Ovary (tissue), 9 donors: Measurements from ENCODE around the gene PRPF8. TPM values are rescaled to one million over a fixed set of nuclear protein-coding genes. Genes with fewer than 3 reads are reported as not detected.
A peak's percentile ranks its signal among the peaks of the same experiment; 100 is the strongest.

Source experiments
- DNase-seq, 5 donors: peaks; one replicate each; pipeline ENCODE4 v3.0.0-alpha.2; 2019 to 2020
- H3K27ac ChIP-seq, 2 donors: fragments of 200-600 bp; one replicate each; pipeline versions ENCODE4 v1.5.1 to v1.8.0; 2019 to 2022
- H3K27me3 ChIP-seq: fragments of 200-600 bp; one replicate; pipeline ENCODE4 v1.8.0; 2022
- H3K36me3 ChIP-seq: fragments of 200-600 bp; sonication (generic); one replicate; pipeline ENCODE4 v1.5.1; 2019
- H3K4me1 ChIP-seq: one replicate; pipeline ENCODE4 v1.8.1; 2013; ENCODE audit warnings: mild to moderate bottlenecking, moderate library complexity; ENCODE audit not compliant: insufficient read depth
- H3K4me3 ChIP-seq: fragments of 200-600 bp; sonication (generic); one replicate; pipeline ENCODE4 v1.5.1; 2017
- H3K9me3 ChIP-seq, 2 donors: fragments of 200-600 bp in 1 of 2; sonication (generic) in 1 of 2; one replicate each; pipeline versions ENCODE4 v1.5.1 to v1.8.1; 2013 to 2019; ENCODE audit warnings: mild to moderate bottlenecking in 1 of 2, moderate library complexity in 1 of 2
- CTCF ChIP-seq, 3 donors: fragments of 450-650 bp in 2 of 3; fragments of 200-600 bp in 1 of 3; IDR thresholded peaks; one replicate each; pipeline versions ENCODE4 v1.5.1 to v1.8.0; 2016 to 2022; ENCODE audit warnings: antibody characterized with exemption in 3 of 3, mild to moderate bottlenecking in 1 of 3
- EP300 ChIP-seq: sonication (generic); formaldehyde crosslinking; IDR thresholded peaks from one replicate; pipeline ENCODE4 v1.6.1; 2017; ENCODE audit warnings: antibody characterized with exemption
- POLR2A ChIP-seq: fragments of 450-650 bp; IDR thresholded peaks from one replicate; pipeline ENCODE4 v1.6.1; 2017; ENCODE audit warnings: antibody characterized with exemption, mild to moderate bottlenecking, moderate library complexity
- WGBS, 3 donors: extraction: QIAGEN DNeasy Blood & Tissue Kit in 1 of 3; methylation state at CpG; one replicate each; pipeline versions ENCODE4 v1.1.5 to v1.1.7; 2013 to 2017; 5-methylcytosine and 5-hydroxymethylcytosine counted together
- intact Hi-C, 4 donors: fragments of 100-400 bp; cut with DNase I; formaldehyde crosslinking; loops; one replicate each; pipeline versions ENCODE4 v1.11.0 to v1.15.1; 2022 to 2023
- polyA plus RNA-seq, 2 donors: library from polyadenylated mRNA; stranded (reverse); fragments of 200-250 nt in 1 of 2; fragments of 350-450 nt in 1 of 2; fragmentation: Illumina TruSeq in 1 of 2; extraction: RNeasy Lipid Tissue Mini Kit (QIAGEN cat#74804) in 1 of 2; gene quantifications; one replicate each; pipeline ENCODE4 v1.2.3, GENCODE V29; 2013 to 2014
- total RNA-seq, 7 donors: library from RNA; depleted of rRNA in 2 of 7; stranded (reverse); fragments of >200 nt in 2 of 7; fragmentation: NEBNext Ultra II Directional in 3 of 7; extraction: Animal tissue kit (Norgen Biotek cat#: 25700) in 3 of 7; gene quantifications; one replicate each; pipeline versions ENCODE4 v1.1.0 to v1.2.4, GENCODE V29; 2016 to 2023
- donor health status: DM: no; HTN: no; CAD: no; lungs with moderate emphysema.
- donor health status: DM: no; HTN: no; CAD: no.
- donor health status: Bipolar disorder and iron deficiency.
- donor health status: DM: yes; HTN: yes; CAD: no.
- donor health status: DM: no; HTN: no; CAD: no.
- donor health status: DM: yes; HTN: yes; CAD: no.

Gene PRPF8
- total and polyA plus RNA-seq, 9 donors, result 146 to 379 (median 276) TPM

GRCh38 chr17:1727258-1727789 lies 42.7 kb upstream of the PRPF8 start:
- WGBS, 3 donors, result 92 to 93% (median 93%) methylated on average over 21 of the region's 21 CpGs
- DNase-seq, result peak in 3 of 5 donors; percentile 16 to 38 (median 34)
- Histone ChIP-seq H3K27ac (no peak overlapping the region), H3K36me3 (no peaks in the 10 kb centered on the region), H3K27me3 (no peaks in the 10 kb centered on the region), H3K4me1 (peaks cover 21% of the 10 kb centered on the region), H3K4me3 (no peak overlapping the region), H3K9me3 (no peaks in the 10 kb centered on the region)
- TF ChIP-seq POLR2A, result no peak
- TF ChIP-seq EP300, result no peak
- TF ChIP-seq CTCF (IDR thresholded peaks at IDR 0.05), result no peak
- intact Hi-C loops, result loop anchor here in 2 of 4 donors (5.0 kb wide), 1 partner anchor 35 kb away; the partner anchor contains the start of gene SERPINF1 (in 2 of the 2)

- 66 to 68% (median 66%) methylated on average over 18 of the region's 18 CpGs for WGBS, 3 donors
- no peak for TF ChIP-seq CTCF (IDR thresholded peaks at IDR 0.05)
- TF ChIP-seq EP300, result no peak
- intact Hi-C loops, result loop anchor here in 2 of 4 donors (5.0 kb wide), 1 partner anchor 36 kb away; the partner anchor contains the start of gene SERPINF1 (in 2 of the 2)
- H3K4me1 ChIP-seq, result peaks cover 21% of the 10 kb centered on the region
- no peak overlapping the region for H3K27ac ChIP-seq
- no peaks in the 10 kb centered on the region for H3K36me3 ChIP-seq
- no peaks in the 10 kb centered on the region for H3K9me3 ChIP-seq
- no peak overlapping the region for H3K4me3 ChIP-seq
- peak in 4 of 5 donors; percentile 10 to 42 (median 33) for DNase-seq
- no peaks in the 10 kb centered on the region for H3K27me3 ChIP-seq
Observed at GRCh38 chr17:1726626-1727257, 42.1 kb upstream of the PRPF8 start.

DNA sequence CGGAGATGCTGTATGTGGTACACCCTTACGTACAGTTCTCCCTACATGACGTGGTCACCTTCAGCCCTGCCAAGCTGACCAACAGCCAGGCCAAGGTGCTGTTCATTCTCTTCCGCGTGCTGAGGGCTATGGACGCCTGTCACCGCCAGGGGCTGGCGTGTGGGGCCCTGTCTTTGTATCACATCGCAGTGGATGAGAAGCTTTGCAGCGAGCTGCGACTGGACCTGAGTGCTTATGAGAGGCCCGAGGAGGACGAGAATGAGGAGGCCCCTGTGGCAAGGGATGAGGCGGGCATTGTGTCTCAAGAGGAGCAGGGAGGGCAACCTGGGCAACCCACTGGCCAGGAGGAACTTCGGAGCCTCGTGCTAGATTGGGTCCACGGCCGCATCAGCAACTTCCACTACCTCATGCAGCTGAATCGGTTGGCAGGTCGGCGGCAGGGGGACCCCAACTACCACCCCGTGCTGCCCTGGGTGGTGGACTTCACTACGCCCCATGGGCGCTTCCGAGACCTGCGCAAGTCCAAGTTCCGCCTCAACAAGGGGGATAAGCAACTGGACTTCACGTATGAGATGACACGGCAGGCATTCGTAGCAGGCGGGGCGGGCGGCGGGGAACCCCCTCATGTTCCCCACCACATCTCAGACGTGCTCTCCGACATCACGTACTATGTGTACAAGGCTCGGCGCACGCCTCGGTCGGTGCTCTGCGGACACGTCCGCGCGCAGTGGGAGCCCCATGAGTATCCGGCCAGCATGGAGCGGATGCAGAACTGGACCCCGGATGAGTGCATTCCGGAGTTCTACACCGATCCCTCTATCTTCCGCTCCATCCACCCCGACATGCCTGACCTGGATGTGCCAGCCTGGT lies 41.2 kb upstream of the PRPF8 start:
- Histone ChIP-seq H3K36me3 (no peaks in the 10 kb centered on the region), H3K4me1 (peaks cover 17% of the 10 kb centered on the region), H3K27ac (no peak overlapping the region), H3K9me3 (no peaks in the 10 kb centered on the region), H3K4me3 (no peak overlapping the region), H3K27me3 (no peaks in the 10 kb centered on the region)
- intact Hi-C loops, result loop anchor here in 2 of 4 donors (5.0 kb wide), 1 partner anchor 36 kb away; the partner anchor contains the start of gene SERPINF1 (in 2 of the 2)
- peak; percentile 18 to 48 (median 35) for DNase-seq
- TF ChIP-seq POLR2A, result no peak
- TF ChIP-seq EP300, result no peak
- no peak for TF ChIP-seq CTCF (IDR thresholded peaks at IDR 0.05)
- WGBS, 3 donors, result 92 to 94% (median 93%) methylated on average over 54 of the region's 54 CpGs

DNA sequence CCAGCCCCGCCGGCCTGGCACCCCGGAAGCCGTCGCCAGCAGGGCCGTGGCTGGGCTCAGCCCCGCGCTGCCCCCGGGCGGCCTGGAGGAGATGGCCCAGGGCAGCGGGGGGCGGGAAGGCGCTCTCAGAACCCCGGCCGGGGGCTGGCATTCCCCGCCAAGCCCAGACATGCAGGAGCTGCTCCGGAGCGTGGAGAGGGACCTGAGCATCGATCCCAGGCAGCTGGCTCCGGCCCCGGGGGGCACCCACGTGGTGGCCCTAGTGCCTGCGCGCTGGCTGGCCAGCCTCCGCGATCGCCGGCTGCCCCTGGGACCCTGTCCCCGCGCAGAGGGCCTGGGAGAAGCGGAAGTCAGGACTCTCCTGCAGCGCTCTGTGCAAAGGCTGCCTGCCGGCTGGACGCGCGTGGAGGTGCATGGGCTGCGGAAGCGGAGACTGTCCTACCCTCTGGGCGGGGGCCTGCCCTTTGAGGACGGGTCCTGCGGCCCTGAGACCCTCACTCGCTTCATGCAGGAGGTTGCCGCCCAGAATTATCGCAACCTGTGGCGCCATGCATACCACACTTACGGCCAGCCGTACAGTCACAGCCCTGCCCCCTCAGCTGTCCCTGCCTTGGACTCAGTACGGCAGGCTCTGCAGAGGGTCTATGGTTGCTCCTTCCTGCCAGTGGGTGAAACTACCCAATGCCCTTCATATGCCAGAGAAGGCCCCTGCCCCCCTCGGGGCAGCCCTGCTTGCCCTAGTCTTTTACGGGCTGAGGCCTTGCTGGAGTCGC lies 40.4 kb upstream of the PRPF8 start:
- 17 to 38% (median 20%) methylated on average over 27 to 51 of the region's 51 CpGs for WGBS, 3 donors
- no peaks in the 10 kb centered on the region for H3K27me3 ChIP-seq
- DNase-seq, result peak in 2 of 5 donors; percentile 30 to 51
- no peaks in the 10 kb centered on the region for H3K36me3 ChIP-seq
- intact Hi-C loops, result loop anchor here in 3 of 4 donors (5.0 kb wide), 2 partner anchors 37 to 57 kb away; partner anchors contain the start of gene SERPINF1 (in 2 of the 3)
- H3K4me3 ChIP-seq, result peak overlapping the region; percentile 59
- no peak for TF ChIP-seq POLR2A
- no peak for TF ChIP-seq CTCF (IDR thresholded peaks at IDR 0.05)
- peaks cover 13% of the 10 kb centered on the region for H3K4me1 ChIP-seq
- no peaks in the 10 kb centered on the region for H3K9me3 ChIP-seq
- H3K27ac ChIP-seq, result peak overlapping the region; percentile 37 to 80
